Hepatocyte (in vitro differentiated cells): Measurements from ENCODE around the gene ARIH1. TPM values are rescaled to one million over a fixed set of nuclear protein-coding genes. Genes with fewer than 3 reads are reported as not detected.

Experiments used
- DNase-seq: peaks from one replicate; pipeline ENCODE4 v3.0.0-alpha.2; 2016; ENCODE audit warnings: low spot score
- H2AFZ ChIP-seq: fragments of 200-600 bp; sonication (generic); 2 replicates; pipeline ENCODE4 v1.6.0; 2016; ENCODE audit warnings: antibody characterized with exemption, mild to moderate bottlenecking
- H3K27ac ChIP-seq: fragments of 200-600 bp; sonication (generic); 2 replicates; pipeline ENCODE4 v1.5.1; 2016; ENCODE audit warnings: mild to moderate bottlenecking
- H3K27me3 ChIP-seq: fragments of 200-600 bp; sonication (generic); 2 replicates; pipeline ENCODE4 v1.6.1; 2016
- H3K36me3 ChIP-seq: fragments of 200-600 bp; sonication (generic); replicated peaks from 2 replicates; pipeline ENCODE4 v1.5.1; 2016; ENCODE audit warnings: low read depth; ENCODE audit not compliant: insufficient read depth
- H3K4me1 ChIP-seq: fragments of 200-600 bp; sonication (generic); 2 replicates; pipeline ENCODE4 v1.5.1; 2016; ENCODE audit warnings: mild to moderate bottlenecking, moderate library complexity; ENCODE audit not compliant: insufficient read depth
- H3K4me2 ChIP-seq: fragments of 200-600 bp; sonication (generic); 2 replicates; pipeline ENCODE4 v1.6.0; 2016
- H3K4me3 ChIP-seq: fragments of 200-600 bp; sonication (generic); 2 replicates; pipeline ENCODE4 v1.5.1; 2016; ENCODE audit warnings: mild to moderate bottlenecking
- H3K79me2 ChIP-seq: fragments of 200-600 bp; sonication (generic); 2 replicates; pipeline ENCODE4 v1.6.0; 2017; ENCODE audit warnings: mild to moderate bottlenecking
- H3K9me2 ChIP-seq: fragments of 200-600 bp; sonication (generic); replicated peaks from 2 replicates; pipeline ENCODE4 v1.6.0; 2017; ENCODE audit warnings: mild to moderate bottlenecking; ENCODE audit not compliant: insufficient read depth
- H3K9me3 ChIP-seq: fragments of 200-600 bp; sonication (generic); 2 replicates; pipeline ENCODE4 v1.5.1; 2016; ENCODE audit warnings: low read depth, mild to moderate bottlenecking
- H4K20me1 ChIP-seq: fragments of 200-600 bp; sonication (generic); 2 replicates; pipeline ENCODE4 v1.6.0; 2016; ENCODE audit warnings: mild to moderate bottlenecking; ENCODE audit not compliant: insufficient read depth, poor library complexity, severe bottlenecking
- EZH2 ChIP-seq: fragments of 200-600 bp; sonication (generic); IDR thresholded peaks from 2 replicates; pipeline ENCODE4 v1.6.1; 2016; ENCODE audit warnings: antibody characterized with exemption, mild to moderate bottlenecking, borderline replicate concordance
- EZH2phosphoT487 ChIP-seq: fragments of 200-600 bp; sonication (generic); IDR thresholded peaks from one replicate; pipeline ENCODE4 v1.6.1; 2018; ENCODE audit warnings: antibody characterized with exemption, mild to moderate bottlenecking, low read depth, moderate library complexity; ENCODE audit not compliant: unreplicated experiment, severe bottlenecking
- whole genome bisulfite sequencing: methylation state at CpG from one replicate; pipeline ENCODE4 v1.1.6; 2016; ENCODE audit warnings: low lambda C conversion rate; ENCODE audit errors: missing lambda C conversion rate; 5-methylcytosine and 5-hydroxymethylcytosine counted together
- polyA plus RNA-seq: library from polyadenylated mRNA; unstranded; fragments of >200 nt; fragmentation: Nextera tagmentation; extraction: Ambion mirVana; gene quantifications from 2 replicates; pipeline ENCODE4 v1.2.1, GENCODE V29; 2016
- total RNA-seq: library from RNA; depleted of rRNA; stranded (reverse); fragments of >200 nt; gene quantifications from 2 replicates; pipeline ENCODE4 v1.2.3, GENCODE V29; 2014
- TF ChIP-seq, protein P1 (sequence below): fragments of 200-600 bp; sonication (generic); IDR thresholded peaks from 2 replicates; pipeline ENCODE4 v1.5.1; 2016; ENCODE audit warnings: antibody characterized with exemption, mild to moderate bottlenecking; ENCODE audit not compliant: poor library complexity

The ARIH1 gene
- total and polyA plus RNA-seq, 2 experiments from 2014 or later = 61.6 to 76.3 TPM

DNA sequence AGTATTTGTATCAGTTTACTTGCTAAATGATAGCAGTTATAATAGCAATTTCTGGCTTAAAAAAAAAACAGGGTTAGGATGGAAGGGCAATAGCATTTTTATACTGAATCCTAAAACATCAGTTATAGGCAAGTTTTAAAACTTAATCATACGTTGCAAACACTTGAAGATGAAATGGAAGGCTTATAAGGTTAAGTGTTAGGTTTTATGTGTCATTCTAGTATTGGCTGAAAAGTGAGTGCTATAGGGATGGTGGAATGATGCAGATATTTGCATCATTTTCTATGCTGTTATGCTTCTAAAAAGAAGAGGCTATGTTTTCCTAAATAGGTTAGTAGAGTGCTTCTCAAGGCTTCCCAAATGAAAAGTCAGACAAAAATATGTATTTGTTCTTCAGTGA lies 23.3 kb downstream of the ARIH1 start:
- H2AFZ ChIP-seq = no peak overlapping the region
- no peak for DNase-seq
- H3K36me3 ChIP-seq = no peaks in the 10 kb centered on the region
- peaks cover 100% of the 10 kb centered on the region for H3K79me2 ChIP-seq
- no peak for TF ChIP-seq EZH2phosphoT487
- TF ChIP-seq, protein P1, sequence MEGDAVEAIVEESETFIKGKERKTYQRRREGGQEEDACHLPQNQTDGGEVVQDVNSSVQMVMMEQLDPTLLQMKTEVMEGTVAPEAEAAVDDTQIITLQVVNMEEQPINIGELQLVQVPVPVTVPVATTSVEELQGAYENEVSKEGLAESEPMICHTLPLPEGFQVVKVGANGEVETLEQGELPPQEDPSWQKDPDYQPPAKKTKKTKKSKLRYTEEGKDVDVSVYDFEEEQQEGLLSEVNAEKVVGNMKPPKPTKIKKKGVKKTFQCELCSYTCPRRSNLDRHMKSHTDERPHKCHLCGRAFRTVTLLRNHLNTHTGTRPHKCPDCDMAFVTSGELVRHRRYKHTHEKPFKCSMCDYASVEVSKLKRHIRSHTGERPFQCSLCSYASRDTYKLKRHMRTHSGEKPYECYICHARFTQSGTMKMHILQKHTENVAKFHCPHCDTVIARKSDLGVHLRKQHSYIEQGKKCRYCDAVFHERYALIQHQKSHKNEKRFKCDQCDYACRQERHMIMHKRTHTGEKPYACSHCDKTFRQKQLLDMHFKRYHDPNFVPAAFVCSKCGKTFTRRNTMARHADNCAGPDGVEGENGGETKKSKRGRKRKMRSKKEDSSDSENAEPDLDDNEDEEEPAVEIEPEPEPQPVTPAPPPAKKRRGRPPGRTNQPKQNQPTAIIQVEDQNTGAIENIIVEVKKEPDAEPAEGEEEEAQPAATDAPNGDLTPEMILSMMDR = no peak
- TF ChIP-seq EZH2 = no peak
- WGBS = 86% methylated on average over 1 of the region's 1 CpG
- H3K4me3 ChIP-seq = no peak overlapping the region
- peaks cover 97% of the 10 kb centered on the region for H4K20me1 ChIP-seq
- no peaks in the 10 kb centered on the region for H3K27me3 ChIP-seq
- H3K4me2 ChIP-seq = no peak overlapping the region
- H3K4me1 ChIP-seq = peaks cover 2% of the 10 kb centered on the region
- H3K27ac ChIP-seq = no peak overlapping the region
- no peaks in the 10 kb centered on the region for H3K9me2 ChIP-seq
- no peaks in the 10 kb centered on the region for H3K9me3 ChIP-seq

DNA sequence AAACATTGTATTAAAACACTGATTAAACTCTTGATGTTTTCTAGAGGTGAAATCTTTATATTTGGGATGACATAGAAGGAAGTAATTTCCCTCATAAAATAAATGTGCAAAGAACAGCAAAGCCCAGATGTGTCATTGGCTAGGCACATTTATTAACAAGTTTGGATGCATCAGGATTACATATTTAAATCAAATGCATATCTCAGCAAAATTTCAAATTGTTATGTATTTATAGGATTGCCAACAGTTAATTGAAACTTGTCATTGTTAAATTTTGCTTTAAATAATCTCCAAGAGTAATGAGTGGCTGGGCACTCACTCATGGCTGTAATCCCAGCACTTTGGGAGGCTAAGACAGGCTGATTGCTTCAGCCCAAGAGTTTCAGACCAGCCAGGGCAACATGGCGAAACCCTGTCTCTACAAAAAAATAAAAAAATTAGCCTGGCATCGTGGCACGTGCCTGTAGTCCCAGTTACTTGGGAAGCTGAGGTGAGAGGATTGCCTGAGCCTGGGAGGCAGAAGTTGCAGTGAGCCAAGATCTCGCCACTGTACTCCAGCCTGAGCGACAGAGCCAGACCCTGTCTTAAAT lies 28.2 kb downstream of the ARIH1 start:
- Histone ChIP-seq H3K4me3 (no peak overlapping the region), H3K27me3 (no peaks in the 10 kb centered on the region), H3K27ac (no peak overlapping the region), H3K79me2 (peaks cover 100% of the 10 kb centered on the region), H3K9me2 (no peaks in the 10 kb centered on the region), H3K4me2 (no peak overlapping the region), H3K4me1 (no peaks in the 10 kb centered on the region), H2AFZ (no peak overlapping the region), H3K9me3 (no peaks in the 10 kb centered on the region), H3K36me3 (no peaks in the 10 kb centered on the region), H4K20me1 (peaks cover 96% of the 10 kb centered on the region)
- WGBS = 96% methylated on average over 5 of the region's 5 CpGs
- DNase-seq = no peak
- TF ChIP-seq EZH2phosphoT487 (no peak), EZH2 (no peak)
- TF ChIP-seq, protein P1 = no peak

DNA sequence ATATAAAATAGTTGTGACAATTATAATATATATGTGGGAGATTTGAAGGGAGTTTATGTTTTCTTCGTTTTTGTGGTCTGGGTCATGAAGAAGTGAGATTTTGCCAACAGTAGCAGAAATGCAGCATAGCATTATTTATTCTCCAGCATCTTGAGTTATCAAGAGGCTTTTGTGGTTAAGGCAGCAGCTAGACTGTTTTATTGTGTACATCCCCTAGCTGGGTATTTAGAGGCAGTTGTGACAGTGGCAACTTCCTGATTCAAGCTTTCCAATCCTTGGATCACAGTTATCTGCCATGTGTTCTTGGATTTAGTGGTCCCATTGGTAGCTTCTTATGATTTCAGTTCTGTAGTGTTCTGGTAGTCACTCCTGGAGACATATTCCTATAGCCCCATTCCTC lies 29.0 kb downstream of the ARIH1 start:
- H3K4me1 ChIP-seq = no peaks in the 10 kb centered on the region
- peaks cover 100% of the 10 kb centered on the region for H3K79me2 ChIP-seq
- H3K27ac ChIP-seq = no peak overlapping the region

DNA sequence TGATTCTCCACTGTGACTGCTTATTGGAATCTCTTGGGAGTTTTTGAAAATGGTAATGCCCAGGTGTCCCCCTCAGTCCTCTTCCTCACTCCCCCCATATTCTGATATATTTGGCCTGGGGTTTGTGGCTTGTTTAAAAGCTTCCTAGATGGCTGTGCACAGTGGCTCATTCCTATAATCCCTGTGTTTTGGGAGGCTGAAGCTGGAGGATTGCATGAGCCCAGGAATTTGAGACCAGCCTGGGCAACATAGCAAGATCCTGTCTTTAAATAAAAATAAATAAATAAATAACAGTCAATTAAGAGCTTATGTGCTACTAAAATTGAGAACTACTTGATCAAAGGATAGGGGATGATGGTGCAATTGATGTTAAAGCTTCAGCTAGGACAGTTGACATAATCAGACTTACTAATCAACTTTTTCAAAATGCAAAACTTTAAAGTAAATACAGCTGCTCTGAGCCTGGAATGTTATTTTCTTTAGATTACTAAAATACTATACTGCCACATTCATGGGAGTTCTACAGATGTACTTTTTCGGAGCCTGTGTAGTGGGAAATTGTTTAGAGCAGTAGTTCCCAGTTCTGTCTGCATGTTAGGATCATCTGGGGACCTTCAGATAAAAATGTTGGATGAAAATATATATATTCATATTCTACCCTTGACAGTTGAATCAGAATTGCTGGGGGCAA lies 33.4 kb downstream of the ARIH1 start:
- DNase-seq = no peak
- no peak overlapping the region for H3K4me3 ChIP-seq
- no peak overlapping the region for H2AFZ ChIP-seq
- no peak for TF ChIP-seq EZH2phosphoT487
- no peak for TF ChIP-seq EZH2
- TF ChIP-seq, protein P1 = no peak
- H3K79me2 ChIP-seq = peaks cover 100% of the 10 kb centered on the region
- H3K9me3 ChIP-seq = no peaks in the 10 kb centered on the region
- H3K27me3 ChIP-seq = no peaks in the 10 kb centered on the region
- no peaks in the 10 kb centered on the region for H3K9me2 ChIP-seq
- no peak overlapping the region for H3K4me2 ChIP-seq
- H3K27ac ChIP-seq = no peak overlapping the region
- no peaks in the 10 kb centered on the region for H3K36me3 ChIP-seq
- H3K4me1 ChIP-seq = peaks cover 4% of the 10 kb centered on the region
- 96% methylated on average over 1 of the region's 1 CpG for WGBS
- H4K20me1 ChIP-seq = peaks cover 95% of the 10 kb centered on the region

More for the DNA sequence above, 29.0 kb downstream of the ARIH1 start:
- no peaks in the 10 kb centered on the region for H3K27me3 ChIP-seq
- no peaks in the 10 kb centered on the region for H3K36me3 ChIP-seq
- no peaks in the 10 kb centered on the region for H3K9me2 ChIP-seq
- 100% methylated on average over 1 of the region's 1 CpG for WGBS
- no peak overlapping the region for H2AFZ ChIP-seq
- TF ChIP-seq EZH2phosphoT487 = no peak
- no peak overlapping the region for H3K4me3 ChIP-seq
- no peak for DNase-seq
- H3K9me3 ChIP-seq = no peaks in the 10 kb centered on the region
- peaks cover 95% of the 10 kb centered on the region for H4K20me1 ChIP-seq
- no peak overlapping the region for H3K4me2 ChIP-seq
